Fibroblast of pulmonary artery (primary cell): ENCODE data around the gene NOG.

Source experiments
- DNase-seq: peaks from one replicate; pipeline ENCODE4 v3.0.0-alpha.2; 2010; ENCODE audit warnings: low read depth
- H3K4me3 ChIP-seq: replicated peaks from 2 replicates; pipeline ENCODE4 v1.5.1; 2011; ENCODE audit warnings: low read depth, mild to moderate bottlenecking, control low read depth, low read length, moderate library complexity
- TF ChIP-seq, protein P1 (sequence below): IDR thresholded peaks from 2 replicates; pipeline ENCODE4 v1.5.1; 2011; ENCODE audit warnings: mild to moderate bottlenecking, control low read depth, low read length, inconsistent platforms; ENCODE audit errors: missing control alignments

NOG gene

DNA sequence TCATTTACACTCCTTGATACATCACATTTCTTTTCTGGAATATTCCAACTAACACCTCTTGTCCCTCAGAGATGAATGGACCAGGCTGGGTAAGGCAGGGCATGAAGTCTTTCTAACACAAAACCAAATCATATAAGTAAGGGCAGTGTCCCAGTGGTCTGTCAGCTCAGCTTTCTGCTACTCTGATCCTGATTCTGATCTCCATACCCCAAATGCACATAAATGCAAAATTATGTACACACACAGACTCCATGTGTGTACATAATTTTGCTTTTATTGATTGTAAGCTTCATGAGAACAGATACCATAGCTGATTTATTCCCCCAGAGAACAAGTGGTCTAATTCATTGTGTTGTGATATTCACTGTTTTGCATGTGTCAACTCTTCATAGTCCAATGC is 47.9 kb downstream of the NOG start:
- no peak overlapping the region for H3K4me3 ChIP-seq
- DNase-seq: no peak
- TF ChIP-seq, protein P1, sequence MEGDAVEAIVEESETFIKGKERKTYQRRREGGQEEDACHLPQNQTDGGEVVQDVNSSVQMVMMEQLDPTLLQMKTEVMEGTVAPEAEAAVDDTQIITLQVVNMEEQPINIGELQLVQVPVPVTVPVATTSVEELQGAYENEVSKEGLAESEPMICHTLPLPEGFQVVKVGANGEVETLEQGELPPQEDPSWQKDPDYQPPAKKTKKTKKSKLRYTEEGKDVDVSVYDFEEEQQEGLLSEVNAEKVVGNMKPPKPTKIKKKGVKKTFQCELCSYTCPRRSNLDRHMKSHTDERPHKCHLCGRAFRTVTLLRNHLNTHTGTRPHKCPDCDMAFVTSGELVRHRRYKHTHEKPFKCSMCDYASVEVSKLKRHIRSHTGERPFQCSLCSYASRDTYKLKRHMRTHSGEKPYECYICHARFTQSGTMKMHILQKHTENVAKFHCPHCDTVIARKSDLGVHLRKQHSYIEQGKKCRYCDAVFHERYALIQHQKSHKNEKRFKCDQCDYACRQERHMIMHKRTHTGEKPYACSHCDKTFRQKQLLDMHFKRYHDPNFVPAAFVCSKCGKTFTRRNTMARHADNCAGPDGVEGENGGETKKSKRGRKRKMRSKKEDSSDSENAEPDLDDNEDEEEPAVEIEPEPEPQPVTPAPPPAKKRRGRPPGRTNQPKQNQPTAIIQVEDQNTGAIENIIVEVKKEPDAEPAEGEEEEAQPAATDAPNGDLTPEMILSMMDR: no peak

GRCh38 chr17:56641894-56642293 is 48.4 kb downstream of the NOG start:
- H3K4me3 ChIP-seq: no peak overlapping the region
- no peak for DNase-seq
- TF ChIP-seq, protein P1: no peak

DNA sequence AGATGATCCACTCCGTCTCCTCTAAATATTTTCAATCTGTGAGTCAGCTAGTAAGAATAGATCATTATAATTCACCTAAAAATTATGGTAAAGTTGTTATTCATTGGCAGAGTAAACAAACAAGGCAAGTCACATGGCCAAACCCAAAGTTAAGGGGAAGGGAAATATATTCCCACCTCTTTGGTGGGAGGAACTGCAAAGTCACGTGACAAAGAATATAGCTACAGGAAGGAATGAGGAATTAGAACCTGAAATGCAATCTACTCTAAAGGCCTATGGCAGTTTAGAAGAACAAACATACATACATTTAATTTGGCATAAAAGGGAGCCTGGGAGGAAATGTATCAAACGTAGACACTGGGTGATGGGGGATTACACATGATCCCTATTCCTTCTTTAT is 48.9 kb downstream of the NOG start:
- no peak overlapping the region for H3K4me3 ChIP-seq
- TF ChIP-seq, protein P1: no peak
- DNase-seq: no peak
